ENCODE measurements around the gene KIR3DL3.
"Not testable (repeated sequence)": the region's sequence is repeated elsewhere in the genome, so short reads cannot be mapped to it uniquely, and the experiment has no call there.

Gene KIR3DL3

GRCh38 chr19:54766464-54766863 is 42.2 kb downstream of the KIR3DL3 start:
- DNase-seq (ENCODE audit: extremely low read depth, low read depth); H3K4me3 ChIP-seq (replicated peaks; ENCODE audit: low read depth, low read length): not testable (repeated sequence)

GRCh38 chr19:54769646-54770045 is 45.4 kb downstream of the KIR3DL3 start, which contains the start of gene KIR2DL1:
Gene KIR2DL1, plus strand, starts transcription at chr19:54769793. Its CDS starts 58 bp downstream, at chr19:54769851.
- not testable (repeated sequence) for H3K4me3 ChIP-seq (replicated peaks; ENCODE audit: low read depth, low read length); DNase-seq (ENCODE audit: extremely low read depth, low read depth)

- not testable (repeated sequence) for H3K4me3 ChIP-seq (replicated peaks; ENCODE audit: low read depth, low read length); DNase-seq (ENCODE audit: extremely low read depth, low read depth)
Observed at GRCh38 chr19:54770511-54770910, 46.3 kb downstream of the KIR3DL3 start.

- H3K4me3 ChIP-seq (replicated peaks; ENCODE audit: low read depth, low read length); DNase-seq (ENCODE audit: extremely low read depth, low read depth): not testable (repeated sequence)
Observed at GRCh38 chr19:54771018-54771960, 47.0 kb downstream of the KIR3DL3 start.

- DNase-seq (ENCODE audit: extremely low read depth, low read depth); H3K4me3 ChIP-seq (replicated peaks; ENCODE audit: low read depth, low read length): not testable (repeated sequence)
Observed at GRCh38 chr19:54772666-54773065, 48.4 kb downstream of the KIR3DL3 start.

GRCh38 chr19:54775095-54775815 is 51.0 kb downstream of the KIR3DL3 start:
- H3K4me3 ChIP-seq (replicated peaks; ENCODE audit: low read depth, low read length); DNase-seq (ENCODE audit: extremely low read depth, low read depth): not testable (repeated sequence)

- not testable (repeated sequence) for DNase-seq (ENCODE audit: extremely low read depth, low read depth); H3K4me3 ChIP-seq (replicated peaks; ENCODE audit: low read depth, low read length)
Observed at GRCh38 chr19:54775830-54776229, 51.6 kb downstream of the KIR3DL3 start.

- not testable (repeated sequence) for DNase-seq (ENCODE audit: extremely low read depth, low read depth); H3K4me3 ChIP-seq (replicated peaks; ENCODE audit: low read depth, low read length)
Observed at GRCh38 chr19:54777851-54778250, 53.6 kb downstream of the KIR3DL3 start.

- not testable (repeated sequence) for H3K4me3 ChIP-seq (replicated peaks; ENCODE audit: low read depth, low read length); DNase-seq (ENCODE audit: extremely low read depth, low read depth)
Observed at GRCh38 chr19:54778896-54779295, 54.7 kb downstream of the KIR3DL3 start.

GRCh38 chr19:54782916-54783315 is 58.7 kb downstream of the KIR3DL3 start:
- H3K4me3 ChIP-seq (replicated peaks; ENCODE audit: low read depth, low read length); DNase-seq (ENCODE audit: extremely low read depth, low read depth): not testable (repeated sequence)
